Right lobe of liver (tissue), 6 donors: Measurements from ENCODE around the gene TMEM74B. TPM values are rescaled to one million over a fixed set of nuclear protein-coding genes. Genes with fewer than 3 reads are reported as not detected.

Experiments
- ATAC-seq, 4 donors: fragments of 200-7000 bp; cut with Tn5 transposase; one replicate each; pipeline ENCODE4 v1.9.1; 2020; ENCODE audit warnings: mild to moderate bottlenecking in 4 of 4, moderate library complexity in 4 of 4
- DNase-seq, 3 donors: peaks; one replicate each; pipeline ENCODE4 v3.0.0-alpha.2; 2020
- H3K27ac ChIP-seq, 3 donors: fragments of 200-600 bp; one replicate each; pipeline ENCODE4 v1.8.0; 2022
- H3K27me3 ChIP-seq, 2 donors: fragments of 200-600 bp; one replicate each; pipeline ENCODE4 v1.8.0; 2022
- H3K36me3 ChIP-seq, 4 donors: fragments of 200-600 bp; sonication (generic) in 1 of 4; one replicate each; pipeline versions ENCODE4 v1.5.1 to v1.8.0; 2017 to 2022; ENCODE audit warnings: control low read depth in 1 of 4
- H3K4me1 ChIP-seq, 4 donors: fragments of 200-600 bp; sonication (generic) in 1 of 4; one replicate each; pipeline versions ENCODE4 v1.5.1 to v1.8.0; 2017 to 2022; ENCODE audit warnings: control low read depth in 1 of 4
- H3K4me3 ChIP-seq, 3 donors: fragments of 200-600 bp; one replicate each; pipeline ENCODE4 v1.8.0; 2022
- H3K9me3 ChIP-seq, 4 donors: fragments of 200-600 bp; sonication (generic) in 1 of 4; one replicate each; pipeline versions ENCODE4 v1.5.1 to v1.8.0; 2017 to 2022; ENCODE audit warnings: control low read depth in 1 of 4
- POLR2A ChIP-seq: fragments of 450-650 bp; IDR thresholded peaks from one replicate; pipeline ENCODE4 v1.6.1; 2017; ENCODE audit warnings: antibody characterized with exemption, mild to moderate bottlenecking
- WGBS: methylation state at CpG from one replicate; pipeline ENCODE4 v1.1.6; 2018; ENCODE audit warnings: low coverage, low lambda C conversion rate; ENCODE audit not compliant: insufficient coverage; ENCODE audit errors: missing lambda C conversion rate; 5-methylcytosine and 5-hydroxymethylcytosine counted together
- intact Hi-C, 2 donors: fragments of 100-400 bp; cut with DNase I; formaldehyde crosslinking; loops; one replicate each; pipeline versions ENCODE4 v1.11.2 to v1.14.1; 2022
- total RNA-seq, 6 experiments: library from RNA; depleted of rRNA in 2 of 6; stranded (reverse); fragments of >200 nt in 2 of 6; fragmentation: NEBNext Ultra II Directional in 3 of 6; extraction: Animal tissue kit (Norgen Biotek cat#: 25700) in 3 of 6; gene quantifications; one replicate each; pipeline versions ENCODE4 v1.1.0 to v1.2.4, GENCODE V29; 2016 to 2023
- TF ChIP-seq, protein P1 (sequence below), 4 donors: fragments of 200-600 bp in 3 of 4; fragments of 450-650 bp in 1 of 4; IDR thresholded peaks; one replicate each; pipeline versions ENCODE4 v1.5.1 to v1.8.0; 2016 to 2022; ENCODE audit warnings: antibody characterized with exemption in 4 of 4, mild to moderate bottlenecking in 2 of 4
- donor health status: DM: no; HTN: yes; CAD: no.
- donor health status: DM: no; HTN: no; CAD: no.
- donor health status: DM: no; HTN: no; CAD: no.
- donor health status: DM: no; HTN: yes; CAD: no.
- donor health status: DM: no; HTN: yes; CAD: no.

Gene TMEM74B
- total RNA-seq, 6 experiments from 2014 or later = 0.37 to 2.8 (median 1.8) TPM

DNA sequence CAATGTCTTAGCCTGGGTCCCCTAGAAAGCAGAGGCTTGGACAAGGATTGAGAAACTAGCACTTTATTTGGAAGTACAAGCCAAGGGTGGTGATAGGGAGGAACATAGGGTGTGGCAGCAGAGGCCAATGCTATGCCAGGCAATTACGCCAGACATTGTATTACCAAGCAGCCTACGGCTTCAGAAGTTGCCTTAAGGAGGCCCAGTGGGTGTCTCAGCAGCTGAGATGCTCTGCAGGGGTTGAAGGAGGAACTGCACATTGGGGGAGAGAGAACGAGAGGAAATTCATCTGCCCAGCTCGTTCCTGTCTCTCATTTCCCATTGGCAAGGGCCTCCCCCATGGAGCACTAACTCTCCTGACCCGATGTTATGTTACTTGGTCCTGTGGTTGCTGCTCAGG, 19.3 kb upstream of the TMEM74B start:
- TF ChIP-seq POLR2A = no peak
- TF ChIP-seq, protein P1, sequence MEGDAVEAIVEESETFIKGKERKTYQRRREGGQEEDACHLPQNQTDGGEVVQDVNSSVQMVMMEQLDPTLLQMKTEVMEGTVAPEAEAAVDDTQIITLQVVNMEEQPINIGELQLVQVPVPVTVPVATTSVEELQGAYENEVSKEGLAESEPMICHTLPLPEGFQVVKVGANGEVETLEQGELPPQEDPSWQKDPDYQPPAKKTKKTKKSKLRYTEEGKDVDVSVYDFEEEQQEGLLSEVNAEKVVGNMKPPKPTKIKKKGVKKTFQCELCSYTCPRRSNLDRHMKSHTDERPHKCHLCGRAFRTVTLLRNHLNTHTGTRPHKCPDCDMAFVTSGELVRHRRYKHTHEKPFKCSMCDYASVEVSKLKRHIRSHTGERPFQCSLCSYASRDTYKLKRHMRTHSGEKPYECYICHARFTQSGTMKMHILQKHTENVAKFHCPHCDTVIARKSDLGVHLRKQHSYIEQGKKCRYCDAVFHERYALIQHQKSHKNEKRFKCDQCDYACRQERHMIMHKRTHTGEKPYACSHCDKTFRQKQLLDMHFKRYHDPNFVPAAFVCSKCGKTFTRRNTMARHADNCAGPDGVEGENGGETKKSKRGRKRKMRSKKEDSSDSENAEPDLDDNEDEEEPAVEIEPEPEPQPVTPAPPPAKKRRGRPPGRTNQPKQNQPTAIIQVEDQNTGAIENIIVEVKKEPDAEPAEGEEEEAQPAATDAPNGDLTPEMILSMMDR (IDR thresholded peaks at IDR 0.05) = no peak
- Histone ChIP-seq H3K27me3 (no peaks in the 10 kb centered on the region), H3K4me3 (no peak overlapping the region), H3K9me3 (no peaks in the 10 kb centered on the region), H3K27ac (no peak overlapping the region), H3K4me1 (no peaks in the 10 kb centered on the region), H3K36me3 (no peaks in the 10 kb centered on the region)
- ATAC-seq (no peak), DNase-seq (no peak)
- WGBS = 26% methylated on average over 3 of the region's 5 CpGs
- intact Hi-C loops = loop anchor here (10.0 kb wide), 2 partner anchors 239 to 389 kb away; no protein-coding TSS in a partner anchor

DNA sequence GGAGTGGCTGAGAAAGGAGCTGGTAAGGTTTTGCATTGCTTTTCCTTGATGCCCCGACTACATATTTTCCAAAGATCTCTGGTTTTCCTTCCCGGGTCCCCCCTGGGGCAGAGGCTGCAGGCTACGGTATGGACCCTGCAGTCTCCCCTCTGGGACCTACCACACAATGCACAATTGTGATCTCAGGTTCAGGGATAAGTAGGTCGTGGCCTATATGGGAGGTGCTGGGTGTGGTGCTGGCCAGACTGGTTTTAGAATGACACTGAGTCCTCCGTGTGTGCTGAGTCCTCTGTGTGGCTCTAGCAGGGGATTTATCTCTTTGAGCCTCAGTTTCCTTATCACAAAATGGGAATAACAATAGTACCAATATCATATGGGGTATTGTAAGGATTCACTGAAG, 18.8 kb upstream of the TMEM74B start:
- Histone ChIP-seq H3K36me3 (no peaks in the 10 kb centered on the region), H3K27ac (no peak overlapping the region), H3K9me3 (no peaks in the 10 kb centered on the region), H3K4me3 (no peak overlapping the region), H3K27me3 (no peaks in the 10 kb centered on the region), H3K4me1 (no peaks in the 10 kb centered on the region)
- intact Hi-C loops = loop anchor here (10.0 kb wide), 2 partner anchors 239 to 389 kb away; no protein-coding TSS in a partner anchor
- WGBS = 48% methylated on average over 4 of the region's 5 CpGs
- ATAC-seq (no peak), DNase-seq (no peak)
- TF ChIP-seq, protein P1 (IDR thresholded peaks at IDR 0.05) = no peak
- TF ChIP-seq POLR2A = no peak

DNA sequence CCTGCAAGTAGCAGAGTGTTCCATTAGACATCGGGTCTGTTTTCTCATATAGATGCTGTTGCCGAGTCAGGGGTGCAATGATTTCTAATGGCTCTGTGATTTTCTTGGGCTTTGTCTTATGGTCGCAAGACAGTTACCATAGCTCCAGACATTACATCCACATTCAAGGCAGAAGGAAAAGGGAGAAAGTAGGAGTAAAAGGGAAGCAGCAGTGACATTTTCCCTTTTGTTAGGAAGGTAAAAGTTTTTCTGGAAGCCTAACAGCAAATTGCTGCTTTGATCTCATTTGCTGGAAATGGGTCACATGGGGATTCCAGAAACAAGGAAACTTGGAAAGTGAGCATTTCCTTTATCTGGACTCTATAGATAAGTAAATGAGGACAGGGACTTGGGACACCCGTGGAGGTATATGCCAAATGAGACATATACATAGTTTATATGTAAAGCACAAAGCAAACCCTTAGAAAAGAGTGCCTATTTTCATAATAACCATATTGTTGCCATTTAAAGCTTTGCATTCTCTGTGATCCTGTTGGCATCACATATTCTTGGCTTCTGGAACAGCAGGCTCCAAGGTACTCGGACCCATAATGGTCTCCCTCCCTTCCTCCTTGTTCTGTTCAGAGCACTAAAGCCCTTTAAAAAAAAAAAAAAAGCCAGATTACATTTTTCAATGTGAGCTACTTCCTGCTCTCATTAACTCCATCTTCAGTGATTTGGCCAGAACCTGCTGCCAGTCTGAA, 18.2 kb upstream of the TMEM74B start, which contains the start of gene C20orf202:
C20orf202 (plus strand) TSS at position 693 of the 743 bp plus-strand sequence. CDS start 132 bp downstream, outside the sequence.
- no peaks in the 10 kb centered on the region for H3K4me1 ChIP-seq
- H3K27me3 ChIP-seq = no peaks in the 10 kb centered on the region
- intact Hi-C loops = loop anchor here (10.0 kb wide), 2 partner anchors 238 to 388 kb away; no protein-coding TSS in a partner anchor
- no peaks in the 10 kb centered on the region for H3K9me3 ChIP-seq
- H3K36me3 ChIP-seq = no peaks in the 10 kb centered on the region
- H3K4me3 ChIP-seq = no peak within 1 kb of the TSS
- DNase-seq = no peak
- 53% methylated on average over 4 of the region's 5 CpGs for WGBS
- ATAC-seq = no peak
- no peak within 1 kb of the TSS for H3K27ac ChIP-seq
- TF ChIP-seq POLR2A = no peak
- TF ChIP-seq, protein P1 (IDR thresholded peaks at IDR 0.05) = no peak

DNA sequence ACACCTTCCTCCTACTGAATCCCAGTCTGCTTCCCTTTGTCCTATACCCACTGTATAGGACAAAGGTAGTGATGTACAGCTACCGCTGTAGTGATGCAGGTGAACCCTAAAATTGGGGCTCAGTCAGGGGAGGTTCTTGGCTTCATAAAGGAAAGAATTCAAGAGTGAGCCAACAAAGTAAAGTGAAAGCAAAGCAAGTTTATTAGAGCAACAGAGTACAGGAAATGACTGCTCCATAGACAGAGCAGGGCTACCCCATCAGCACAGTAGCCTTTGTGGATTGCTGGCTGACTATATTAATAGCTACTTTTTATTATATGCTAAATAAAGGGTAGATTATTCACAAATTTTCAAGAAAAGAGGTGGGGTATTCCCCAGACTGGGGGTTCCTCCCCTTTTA, 15.2 kb upstream of the TMEM74B start:
- WGBS = 100% methylated on average over 1 of the region's 1 CpG
- intact Hi-C loops = loop anchor here (10.0 kb wide), 2 partner anchors 235 to 385 kb away; no protein-coding TSS in a partner anchor
- Histone ChIP-seq H3K27me3 (no peaks in the 10 kb centered on the region), H3K27ac (no peak overlapping the region), H3K4me3 (no peak overlapping the region), H3K9me3 (no peaks in the 10 kb centered on the region), H3K4me1 (no peaks in the 10 kb centered on the region), H3K36me3 (no peaks in the 10 kb centered on the region)
- TF ChIP-seq, protein P1 (IDR thresholded peaks at IDR 0.05) = no peak
- TF ChIP-seq POLR2A = no peak
- ATAC-seq (no peak), DNase-seq (no peak)
